Measurements from ENCODE around the gene FNIP1.

GRCh38 chr5:131754363-131754762, 42.5 kb downstream of the FNIP1 start:
- TF ChIP-seq CTCF (IDR thresholded peaks at IDR 0.05; ENCODE audit: poor library complexity) (no peak), EZH2 (IDR thresholded peaks at IDR 0.05; ENCODE audit: borderline replicate concordance) (no peak)

All from hepatocyte (in vitro differentiated cells).